Nucleus accumbens (tissue), 56 donors: Measurements from ENCODE around the gene ABHD8.

Source experiments
- DNase-seq, 56 donors: peaks; one replicate each; lab custom pipeline; 2025; lab: John Stamatoyannopoulos, UW

The ABHD8 gene

DNA sequence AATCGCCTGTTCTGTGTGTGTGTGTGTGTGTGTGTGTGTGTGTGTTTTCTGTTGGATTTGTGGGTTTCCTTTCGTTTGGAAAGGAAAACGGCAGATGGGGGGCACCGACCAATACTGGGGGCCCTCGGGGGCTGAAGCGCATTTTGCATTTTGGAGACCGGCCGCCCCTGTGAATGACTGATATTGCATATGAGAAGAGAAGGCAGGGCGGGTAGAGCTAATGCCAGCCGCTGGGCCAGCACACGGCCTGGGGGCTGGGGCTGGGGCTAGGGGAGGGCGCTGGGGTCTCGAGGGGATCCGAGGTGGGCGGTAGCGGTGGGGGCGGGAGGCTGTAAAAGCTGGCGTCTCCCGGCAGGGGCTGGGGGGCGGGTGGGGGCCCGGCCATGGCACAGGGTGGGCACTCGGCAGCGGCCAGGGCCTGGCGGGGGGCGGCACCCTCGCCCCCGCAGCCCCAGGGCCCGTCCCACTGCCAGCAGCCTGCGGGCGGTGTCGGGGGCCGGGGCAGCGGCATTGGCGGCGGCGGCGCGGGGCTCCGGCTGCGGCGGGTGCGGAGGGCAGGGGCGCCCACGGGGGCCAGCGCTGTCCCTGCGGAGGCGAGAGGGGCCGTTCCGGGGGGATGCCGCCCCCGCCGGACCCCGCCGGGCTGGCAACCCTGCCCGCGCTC, 20.2 kb upstream of the ABHD8 start:
- no peak for DNase-seq

DNA sequence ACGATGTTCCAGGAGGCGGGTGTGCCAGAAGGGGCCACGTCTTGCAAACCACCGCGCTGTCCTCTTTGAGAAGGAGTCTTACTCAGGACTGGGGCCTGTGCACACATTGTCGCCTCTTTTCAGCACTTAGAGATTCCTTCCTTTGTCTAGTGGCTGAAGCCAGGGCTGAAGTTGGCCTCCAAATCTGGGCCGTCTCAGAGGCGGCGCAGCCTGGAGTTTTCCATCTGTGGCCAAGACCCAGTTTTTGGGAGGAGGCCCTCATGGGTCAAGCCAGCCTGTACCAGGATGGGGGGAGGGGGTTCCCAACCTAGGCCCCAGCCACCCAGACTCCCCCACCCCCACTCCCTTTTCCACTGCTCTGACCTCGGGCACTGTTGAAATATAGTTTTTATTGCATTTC, 19.6 kb upstream of the ABHD8 start:
- peak in 32 of 56 donors; percentile 6 to 69 (median 31) for DNase-seq

DNA sequence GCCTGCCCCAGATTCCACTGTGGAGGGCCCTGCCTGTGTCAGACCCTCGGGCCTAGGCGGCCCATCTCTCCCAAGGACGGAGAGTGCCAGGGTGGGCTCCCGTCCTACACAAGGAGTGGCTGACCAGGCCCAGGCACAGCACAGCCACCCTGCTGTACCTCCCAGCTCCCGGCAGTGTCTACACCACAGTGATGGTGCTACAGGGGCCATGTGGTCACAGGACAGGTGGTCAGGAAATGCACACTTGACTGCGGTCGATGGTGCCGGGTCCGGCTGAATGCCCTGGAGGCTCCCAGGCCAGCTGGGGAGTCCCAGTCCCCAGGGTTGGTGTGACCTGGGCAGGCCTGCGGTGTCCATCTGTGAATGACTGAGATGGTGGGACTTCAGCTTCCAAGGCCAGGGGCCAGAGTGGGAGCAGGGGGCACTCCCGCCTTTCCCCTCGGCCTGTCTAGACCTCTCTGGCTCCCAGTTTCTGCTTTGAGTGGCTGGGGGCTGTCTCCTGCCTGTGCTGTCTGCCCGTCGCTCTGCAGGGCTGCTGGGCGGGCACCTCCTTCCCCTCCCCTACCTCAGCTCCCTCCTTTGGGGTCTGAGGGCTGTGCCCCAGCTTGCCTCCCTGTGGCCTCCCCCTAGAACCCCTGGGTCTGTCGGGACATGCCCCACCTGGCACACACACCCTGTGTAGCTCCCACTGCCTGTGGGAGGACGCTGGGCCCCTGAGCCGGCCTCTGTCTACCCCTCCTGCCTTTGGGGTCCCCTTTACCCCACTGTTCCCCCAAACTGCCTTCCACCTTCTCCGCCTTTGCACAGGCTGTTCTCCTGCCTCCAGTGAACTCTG, 18.6 kb upstream of the ABHD8 start:
- DNase-seq, result no peak

DNA sequence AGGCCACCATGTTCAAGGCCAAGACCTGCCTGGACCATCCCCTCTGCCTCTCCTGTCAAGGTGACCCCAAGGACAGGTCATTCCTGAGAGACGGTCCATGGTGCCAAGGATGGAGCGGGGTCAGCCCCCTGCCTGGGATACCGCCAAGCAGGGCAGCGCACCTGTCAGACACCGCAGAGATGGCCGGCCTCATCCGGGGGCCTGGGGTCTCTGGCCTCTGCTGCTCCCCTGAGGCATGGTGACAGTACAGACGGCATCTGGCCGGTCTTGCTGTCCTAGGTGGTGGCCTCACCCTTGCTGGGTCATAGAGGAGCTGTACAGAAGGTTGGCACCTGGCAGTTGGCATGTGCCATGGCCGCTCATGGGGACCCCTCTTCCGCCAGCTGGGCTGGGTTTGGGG, 17.2 kb upstream of the ABHD8 start:
- DNase-seq, result no peak

DNA sequence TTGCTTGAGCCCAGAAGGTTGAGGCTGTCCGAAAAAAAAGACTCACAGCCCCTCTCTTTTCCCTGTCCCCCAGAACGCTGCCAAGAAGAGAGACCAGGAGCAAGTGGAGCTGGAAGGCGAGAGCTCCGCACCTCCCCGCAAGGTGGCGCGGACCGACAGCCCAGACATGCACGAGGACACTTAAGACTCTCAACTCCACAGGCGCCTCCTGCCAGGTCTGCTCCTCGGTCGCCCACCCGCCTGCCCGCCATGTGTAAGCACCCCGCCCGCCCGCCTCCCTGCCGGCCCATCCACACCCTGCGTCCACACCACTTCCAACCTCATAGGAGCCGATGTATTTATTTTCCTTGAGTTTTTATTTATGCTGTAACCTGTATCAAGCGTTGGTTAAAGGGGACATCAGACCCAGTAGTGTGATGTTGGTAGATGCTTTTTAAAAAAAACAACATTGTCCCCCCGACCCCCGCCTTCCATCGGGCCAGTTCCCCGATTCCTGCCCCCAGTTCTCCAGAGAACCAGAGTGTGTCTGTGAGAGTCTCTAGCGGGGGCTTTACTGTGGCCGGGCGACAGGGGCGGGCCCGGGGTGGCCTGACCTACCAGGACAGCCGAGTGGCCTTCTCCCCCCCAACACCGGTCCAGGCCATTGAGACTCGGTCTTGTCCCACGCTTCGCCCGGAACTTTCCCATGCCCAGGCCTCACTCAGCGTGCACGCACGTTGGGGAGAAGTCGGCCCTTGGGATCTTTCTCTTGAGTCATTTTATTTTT, 16.4 kb upstream of the ABHD8 start:
- no peak for DNase-seq

- DNase-seq, result no peak
Measured at GRCh38 chr19:17318966-17319365, 15.7 kb upstream of the ABHD8 start.

DNA sequence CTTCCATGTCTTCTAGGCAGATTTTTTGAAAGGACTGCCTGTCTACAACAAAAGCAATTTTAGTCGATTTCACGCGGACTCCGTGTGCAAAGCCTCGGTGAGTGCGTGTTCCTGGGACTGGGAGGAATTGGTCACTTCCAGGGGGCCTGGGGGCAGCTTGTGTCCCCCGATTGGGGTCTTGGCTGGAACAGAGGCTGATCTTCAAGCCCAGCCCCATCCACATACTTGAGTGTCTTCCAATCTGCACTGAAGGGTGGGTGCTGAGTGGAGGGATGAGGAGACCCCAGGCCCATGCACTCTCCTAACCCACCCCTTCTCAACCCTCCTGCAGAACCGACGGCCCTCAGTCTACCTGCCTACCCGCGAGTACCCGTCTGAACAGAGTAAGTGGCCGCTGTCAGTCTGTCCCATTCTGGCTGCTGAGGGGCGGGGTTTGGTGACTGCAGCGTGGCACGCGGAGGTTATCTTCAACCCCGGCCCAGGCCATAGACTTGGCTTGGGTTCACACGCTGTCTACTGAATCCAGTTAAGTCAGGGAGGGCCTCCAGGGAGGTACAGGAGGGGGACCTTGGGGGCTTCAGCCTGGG, 10.9 kb upstream of the ABHD8 start:
- no peak for DNase-seq

- DNase-seq, result no peak
Measured at GRCh38 chr19:17312189-17313113, 9.2 kb upstream of the ABHD8 start.

DNA sequence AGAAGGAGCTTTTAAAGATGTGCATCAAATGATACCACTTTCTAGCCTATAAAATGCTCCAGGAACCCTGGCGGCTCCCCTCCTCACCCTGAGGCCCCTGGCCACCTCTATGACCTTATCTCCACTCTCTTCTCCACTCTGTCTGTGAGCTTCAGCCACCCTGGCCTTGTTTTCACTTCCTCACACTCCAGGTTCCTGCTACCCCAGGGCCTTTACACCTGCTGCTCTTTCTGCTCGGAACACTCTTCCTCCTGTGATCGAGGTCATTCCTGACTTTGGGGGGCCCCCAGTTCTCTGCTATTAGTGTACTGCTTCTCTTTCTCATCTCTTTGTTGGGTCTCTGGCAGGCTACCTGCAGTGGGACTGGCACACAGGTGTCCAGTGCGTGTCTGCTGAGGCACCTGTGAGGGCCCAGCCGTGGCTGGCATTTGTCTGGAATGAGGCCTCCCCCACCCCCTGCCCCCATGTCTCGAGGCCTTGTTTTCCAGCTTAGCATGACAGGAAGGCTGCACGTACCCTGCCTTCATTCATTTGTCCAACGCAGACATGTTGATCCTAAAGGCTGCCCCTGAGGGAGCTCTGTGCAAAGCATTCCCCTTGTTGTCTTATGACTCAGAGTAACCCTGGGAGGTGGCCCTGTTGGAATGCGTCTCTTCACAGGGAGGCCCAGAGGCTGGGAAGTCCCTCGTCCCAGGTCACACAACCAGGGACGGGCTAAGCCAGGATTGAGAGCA, 8.4 kb upstream of the ABHD8 start:
- DNase-seq, result no peak

DNA sequence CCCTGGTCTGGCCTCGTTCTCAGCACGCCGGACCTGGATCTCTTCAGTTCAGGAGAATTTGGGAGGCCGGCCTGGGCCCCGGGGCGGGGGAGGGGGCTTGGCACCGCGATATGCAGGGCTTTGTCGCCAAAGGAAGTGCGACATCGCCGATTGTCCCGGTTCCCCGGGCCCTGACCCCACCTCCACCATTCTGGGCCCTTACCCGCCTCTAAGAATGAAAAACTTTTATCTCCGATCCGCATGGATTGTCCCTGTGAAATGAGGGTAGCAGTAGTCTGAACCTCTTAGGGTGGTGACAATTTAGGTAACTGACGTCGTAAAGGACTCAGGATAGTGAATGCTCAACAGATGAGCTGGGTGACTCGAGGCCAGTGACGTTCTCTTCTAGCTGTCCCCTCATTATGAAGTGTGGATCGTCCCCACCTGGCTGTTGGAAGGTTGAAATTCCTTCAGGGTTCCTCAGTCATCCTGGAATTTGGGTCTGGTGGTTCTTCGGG, 6.8 kb upstream of the ABHD8 start:
- DNase-seq, result peak in 4 of 56 donors; percentile 42 to 51 (median 46)

GRCh38 chr19:17309198-17309964, 6.2 kb upstream of the ABHD8 start, which contains the start of gene DDA1:
Gene DDA1 (plus strand): TSS chr19:17309563. CDS start chr19:17309655, 92 bp downstream.
- DNase-seq, result peak; percentile 82 to 100 (median 99)

- DNase-seq, result no peak
Measured at GRCh38 chr19:17307876-17308377, 4.7 kb upstream of the ABHD8 start.

DNA sequence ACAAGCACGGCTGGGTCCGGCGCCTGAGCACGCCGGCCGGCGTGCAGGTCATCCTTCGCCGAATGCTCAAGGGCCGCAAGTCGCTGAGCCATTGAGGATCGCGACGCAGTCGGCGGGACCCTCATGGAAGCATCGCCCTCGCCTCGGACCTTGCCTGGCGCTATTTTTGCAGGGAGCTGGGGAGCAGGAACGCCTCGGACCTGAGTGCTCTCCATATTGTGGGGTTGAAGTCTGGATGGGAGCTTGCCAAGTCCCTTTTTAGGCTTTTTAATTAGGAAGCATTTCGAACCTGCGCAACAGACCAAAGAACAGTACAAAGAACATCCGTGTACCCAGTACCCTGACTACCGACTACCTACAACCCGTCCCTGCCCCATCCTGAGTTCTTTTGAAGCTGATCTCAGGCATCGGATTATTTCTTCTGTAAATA, 3.1 kb upstream of the ABHD8 start:
- peak in 2 of 56 donors; percentile 50 to 61 for DNase-seq

DNA sequence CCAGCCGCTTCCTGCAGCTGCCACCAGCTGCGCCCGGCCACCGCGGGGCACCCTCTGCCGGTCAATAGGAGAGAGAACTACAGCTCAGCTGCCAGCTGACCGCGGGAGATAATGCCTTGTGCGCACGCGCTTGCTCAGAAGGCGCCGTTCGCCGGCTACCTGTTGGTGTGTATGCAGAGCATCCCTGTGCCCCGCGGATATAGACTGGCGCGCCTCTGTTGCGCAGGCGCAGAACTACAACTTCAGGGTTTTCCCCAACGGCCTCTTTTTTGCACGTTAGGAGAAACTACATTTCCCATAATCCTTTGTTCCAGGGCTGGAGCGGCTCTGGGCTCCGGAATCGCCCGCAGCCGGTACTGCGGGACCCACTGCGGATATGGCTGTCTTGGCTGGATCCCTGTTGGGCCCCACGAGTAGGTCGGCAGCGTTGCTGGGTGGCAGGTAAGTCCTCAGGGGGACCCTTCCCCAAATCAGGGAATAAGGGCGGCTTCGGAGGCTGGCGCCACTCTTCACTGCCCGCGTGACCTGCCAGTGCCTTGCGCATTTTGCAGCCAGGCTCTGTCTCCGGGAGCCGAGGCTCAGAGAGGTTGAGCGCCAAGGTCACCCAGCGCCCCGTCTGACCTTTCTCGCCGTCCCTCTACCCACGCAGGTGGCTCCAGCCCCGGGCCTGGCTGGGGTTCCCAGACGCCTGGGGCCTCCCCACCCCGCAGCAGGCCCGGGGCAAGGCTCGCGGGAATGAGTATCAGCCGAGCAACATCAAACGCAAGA, 2.5 kb upstream of the ABHD8 start, which contains the start of gene MRPL34:
Gene MRPL34 (plus strand): TSS at position 356 of the 768 bp plus-strand sequence. CDS start 21 bp downstream, at position 377.
- peak; percentile 57 to 99 (median 94) for DNase-seq

- no peak for DNase-seq
Measured at GRCh38 chr19:17305216-17305516, 1.9 kb upstream of the ABHD8 start.

GRCh38 chr19:17304386-17305215, 1.4 kb upstream of the ABHD8 start:
- DNase-seq, result peak in 5 of 56 donors; percentile 10 to 41 (median 17)
